WTC11 (cell line): ENCODE data around the gene SOCS6. TPM values are rescaled to one million over a fixed set of nuclear protein-coding genes. Genes with fewer than 3 reads are reported as not detected.

Experiments
- ATAC-seq: fragments of 200-7000 bp; cut with Tn5 transposase; 2 replicates; pipeline ENCODE4 v1.10.0; 2021; ENCODE audit warnings: mild to moderate bottlenecking, moderate library complexity
- CTCF ChIA-PET: fragments of 300-600 bp; sonication (Branson Sonifier 250); formaldehyde crosslinking; loops from one replicate; lab custom pipeline; 2021; ENCODE audit warnings: antibody characterized with exemption; lab: Charles Lee
- POLR2A ChIA-PET: fragments of 350-600 bp; sonication (Branson Sonifier 250); formaldehyde crosslinking; loops from one replicate; lab custom pipeline; 2021; ENCODE audit warnings: antibody characterized with exemption; lab: Charles Lee
- DNase-seq: peaks from one replicate; pipeline ENCODE4 v3.0.0; 2021; ENCODE audit warnings: low spot score
- H3K27ac Mint-ChIP-seq: 2 replicates; pipeline ENCODE4 v1.8.0; 2021; ENCODE audit warnings: mixed read lengths
- H3K27me3 Mint-ChIP-seq: 2 replicates; pipeline ENCODE4 v1.8.0; 2021; ENCODE audit warnings: low read depth, mild to moderate bottlenecking, moderate library complexity, mixed read lengths
- H3K36me3 Mint-ChIP-seq: 2 replicates; pipeline ENCODE4 v1.8.0; 2021; ENCODE audit warnings: mixed read lengths
- H3K4me1 Mint-ChIP-seq: 2 replicates; pipeline ENCODE4 v1.8.0; 2022; ENCODE audit warnings: mixed read lengths
- H3K4me3 Mint-ChIP-seq: 2 replicates; pipeline ENCODE4 v1.8.0; 2021; ENCODE audit warnings: mild to moderate bottlenecking, moderate library complexity, mixed read lengths
- H3K9me3 Mint-ChIP-seq: 2 replicates; pipeline ENCODE4 v1.8.0; 2021; ENCODE audit warnings: mixed read lengths
- CDX4 ChIP-seq: fragments of 250-450 bp; sonication (Bioruptor Pico); IDR thresholded peaks from 2 replicates; pipeline ENCODE4 v1.9.0; 2021; ENCODE audit warnings: moderate library complexity, mild to moderate bottlenecking, inconsistent platforms, borderline replicate concordance
- CTCF ChIP-seq: fragments of 200-600 bp; IDR thresholded peaks from 2 replicates; pipeline ENCODE4 v1.8.0; 2022; ENCODE audit warnings: antibody characterized with exemption
- E2F4 ChIP-seq: sonication (generic); formaldehyde crosslinking; IDR thresholded peaks from 2 replicates; pipeline ENCODE4 v1.8.1; 2022; ENCODE audit warnings: low read depth, mild to moderate bottlenecking, moderate library complexity, missing genetic modification reagents, borderline replicate concordance
- ETV6 ChIP-seq: sonication (generic); formaldehyde crosslinking; IDR thresholded peaks from 2 replicates; pipeline ENCODE4 v1.8.1; 2022; ENCODE audit warnings: mild to moderate bottlenecking, missing genetic modification reagents
- FOXK1 ChIP-seq: sonication (generic); formaldehyde crosslinking; IDR thresholded peaks from 2 replicates; pipeline ENCODE4 v1.8.0; 2022; ENCODE audit warnings: mild to moderate bottlenecking, moderate library complexity, missing genetic modification reagents
- FOXP1 ChIP-seq: sonication (generic); formaldehyde crosslinking; IDR thresholded peaks from 2 replicates; pipeline ENCODE4 v1.8.0; 2022; ENCODE audit warnings: missing genetic modification reagents, mild to moderate bottlenecking, moderate library complexity, borderline replicate concordance
- FOXP4 ChIP-seq: sonication (generic); formaldehyde crosslinking; IDR thresholded peaks from 2 replicates; pipeline ENCODE4 v1.8.0; 2022; ENCODE audit warnings: mild to moderate bottlenecking, missing genetic modification reagents
- HMGA2 ChIP-seq: fragments of 250-450 bp; sonication (Bioruptor Pico); IDR thresholded peaks from 2 replicates; pipeline ENCODE4 v1.4.0; 2021; ENCODE audit warnings: mild to moderate bottlenecking, moderate library complexity
- IRF2 ChIP-seq: sonication (generic); formaldehyde crosslinking; IDR thresholded peaks from 2 replicates; pipeline ENCODE4 v1.8.0; 2022; ENCODE audit warnings: low read depth, missing genetic modification reagents, borderline replicate concordance
- JAZF1 ChIP-seq: fragments of 250-450 bp; sonication (Bioruptor Pico); IDR thresholded peaks from 2 replicates; pipeline ENCODE4 v1.9.0; 2021; ENCODE audit warnings: moderate library complexity, mild to moderate bottlenecking, inconsistent platforms
- MYBL2 ChIP-seq: sonication (generic); formaldehyde crosslinking; IDR thresholded peaks from 2 replicates; pipeline ENCODE4 v1.8.1; 2023; ENCODE audit warnings: mild to moderate bottlenecking, moderate library complexity, missing genetic modification reagents
- NFYB ChIP-seq: sonication (generic); formaldehyde crosslinking; conservative IDR thresholded peaks from 2 replicates; pipeline ENCODE4 v1.8.0; 2022; ENCODE audit warnings: low read depth, missing genetic modification reagents
- PRRX2 ChIP-seq: fragments of 250-450 bp; sonication (Bioruptor Pico); IDR thresholded peaks from 2 replicates; pipeline ENCODE4 v1.8.0; 2021; ENCODE audit warnings: mild to moderate bottlenecking
- RORB ChIP-seq: fragments of 250-450 bp; sonication (Bioruptor Pico); IDR thresholded peaks from 2 replicates; pipeline ENCODE4 v1.9.0; 2021; ENCODE audit warnings: mild to moderate bottlenecking
- SOX15 ChIP-seq: fragments of 250-450 bp; sonication (Bioruptor Pico); IDR thresholded peaks from 2 replicates; pipeline ENCODE4 v1.9.0; 2021; ENCODE audit warnings: mild to moderate bottlenecking
- STAT6 ChIP-seq: sonication (generic); formaldehyde crosslinking; conservative IDR thresholded peaks from 2 replicates; pipeline ENCODE4 v1.8.1; 2023; ENCODE audit warnings: mild to moderate bottlenecking, low read depth, missing genetic modification reagents, moderate library complexity
- TEAD4 ChIP-seq: sonication (generic); formaldehyde crosslinking; IDR thresholded peaks from 2 replicates; pipeline ENCODE4 v1.8.0; 2022; ENCODE audit warnings: mild to moderate bottlenecking, missing genetic modification reagents
- TP53 ChIP-seq: sonication (generic); formaldehyde crosslinking; IDR thresholded peaks from 2 replicates; pipeline ENCODE4 v1.8.1; 2023; ENCODE audit warnings: mild to moderate bottlenecking, missing genetic modification reagents
- ZMAT4 ChIP-seq: fragments of 250-450 bp; sonication (Bioruptor Pico); IDR thresholded peaks from 2 replicates; pipeline ENCODE4 v1.9.0; 2021; ENCODE audit warnings: mild to moderate bottlenecking
- ZNF121 ChIP-seq: sonication (generic); formaldehyde crosslinking; IDR thresholded peaks from 2 replicates; pipeline ENCODE4 v1.8.0; 2023; ENCODE audit warnings: missing genetic modification reagents
- ZNF138 ChIP-seq: sonication (generic); formaldehyde crosslinking; conservative IDR thresholded peaks from 2 replicates; pipeline ENCODE4 v1.8.1; 2022; ENCODE audit warnings: mild to moderate bottlenecking, moderate library complexity, missing genetic modification reagents
- ZNF425 ChIP-seq: fragments of 250-450 bp; sonication (Bioruptor Pico); conservative IDR thresholded peaks from 2 replicates; pipeline ENCODE4 v1.9.0; 2021; ENCODE audit warnings: mild to moderate bottlenecking
- ZSCAN18 ChIP-seq: fragments of 250-450 bp; sonication (Bioruptor Pico); IDR thresholded peaks from 2 replicates; pipeline ENCODE4 v2.1.2; 2022; ENCODE audit warnings: mild to moderate bottlenecking, moderate library complexity
- total RNA-seq: library from RNA; stranded (reverse); gene quantifications from 3 replicates; pipeline ENCODE4 v1.2.3, GENCODE V29; 2021

The SOCS6 gene
- total RNA-seq, 1 experiment from 2014 or later = 16.5 TPM

GRCh38 chr18:70243131-70243929 is 45.5 kb upstream of the SOCS6 start (continued):
- no peak for TF ChIP-seq ZNF138 (CRISPR knock-in tag)
- no peak for TF ChIP-seq FOXP1 (CRISPR knock-in tag)
- TF ChIP-seq FOXP4 (CRISPR knock-in tag) = no peak
- no peak for TF ChIP-seq JAZF1
- no peak for TF ChIP-seq CDX4 (CRISPR knock-in tag)
- TF ChIP-seq TP53 = no peak
- no peak for TF ChIP-seq E2F4
- TF ChIP-seq SOX15 = no peak
- no peak for TF ChIP-seq IRF2 (CRISPR knock-in tag)

- POLR2A ChIA-PET = no interaction called here
- TF ChIP-seq ZNF121 (CRISPR knock-in tag) (no peak), ETV6 (CRISPR knock-in tag) (no peak), NFYB (CRISPR knock-in tag) (no peak), PRRX2 (CRISPR knock-in tag) (no peak), STAT6 (no peak), ZMAT4 (CRISPR knock-in tag) (no peak), HMGA2 (no peak), FOXK1 (CRISPR knock-in tag) (no peak), RORB (CRISPR knock-in tag) (no peak), ZSCAN18 (no peak), E2F4 (no peak), CTCF (no peak), TP53 (no peak), MYBL2 (CRISPR knock-in tag) (no peak), TEAD4 (CRISPR knock-in tag) (no peak), ZNF425 (no peak)
Measured at GRCh38 chr18:70246061-70246466, 42.8 kb upstream of the SOCS6 start.

More at GRCh38 chr18:70246061-70246466, 42.8 kb upstream of the SOCS6 start:
- ATAC-seq = no peak
- no peaks in the 10 kb centered on the region; the same call in 1 of the 2 replicates for H3K27me3 Mint-ChIP-seq
- H3K36me3 Mint-ChIP-seq = no peaks in the 10 kb centered on the region
- H3K27ac Mint-ChIP-seq = no peak overlapping the region
- no peak for DNase-seq
- CTCF ChIA-PET = no interaction called here
- 0 out of 2 replicates have a peak, but pooled peaks cover 3% of the 10 kb centered on the region for H3K9me3 Mint-ChIP-seq
- no peaks in the 10 kb centered on the region for H3K4me1 Mint-ChIP-seq
- no peak overlapping the region for H3K4me3 Mint-ChIP-seq
